HG02840 (cell line): ENCODE results near the gene TNK1.
A peak's percentile ranks its signal among the peaks of the same experiment; 100 is the strongest.
"Not testable (repeated sequence)": the region's sequence is repeated elsewhere in the genome, so short reads cannot be mapped to it uniquely, and the experiment has no call there.

Experiments used
- ATAC-seq: cut with Tn5 transposase; IDR thresholded peaks from one replicate; pipeline ENCODE4 v1.9.1; 2021; ENCODE audit warnings: mild to moderate bottlenecking, moderate library complexity, moderate number of reproducible peaks; ENCODE audit not compliant: unreplicated experiment, low FRiP score

Gene TNK1

DNA sequence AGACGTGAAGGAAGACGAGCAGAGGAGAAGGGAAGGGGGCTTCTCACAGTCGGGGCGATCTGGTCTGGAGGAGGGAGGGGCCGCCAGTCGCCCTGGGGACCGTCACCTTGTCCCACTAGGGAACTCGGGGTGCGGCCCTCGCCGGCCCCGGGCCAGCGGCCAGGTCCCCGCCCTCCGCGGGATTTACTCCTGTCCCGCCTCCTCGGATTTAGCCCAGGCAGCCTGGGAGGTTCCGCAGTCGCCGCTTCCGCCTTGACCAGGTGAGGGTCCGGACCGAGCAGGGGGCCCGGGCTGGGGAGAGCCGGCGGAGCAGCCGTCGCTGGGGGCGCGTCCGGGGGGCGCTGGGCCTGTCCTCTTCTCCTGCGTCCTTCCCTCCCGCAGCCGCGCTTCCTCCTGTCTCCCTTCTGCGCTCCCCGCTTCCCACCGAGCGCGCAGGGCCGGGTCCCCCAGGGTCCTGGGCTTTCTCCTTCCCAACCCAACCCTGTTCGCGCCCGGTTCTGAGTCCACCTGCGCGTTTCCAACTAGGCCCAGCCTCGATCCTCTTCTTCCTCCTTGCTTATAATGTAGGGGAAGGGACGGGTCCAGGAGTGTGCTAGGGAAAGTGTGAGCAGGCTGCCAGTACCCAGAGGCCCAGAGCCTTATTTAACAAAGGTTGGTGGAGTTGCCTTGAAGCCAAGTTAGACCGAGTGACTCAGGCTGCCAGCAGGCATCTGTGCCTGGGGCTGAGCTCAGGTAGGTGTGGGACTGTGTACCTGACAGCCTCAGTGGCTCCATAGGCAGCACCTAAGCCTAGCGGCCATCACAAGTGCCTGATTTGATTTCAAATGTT, at the start of gene TNK1:
Gene TNK1, plus strand, starts transcription at position 235 of the 829 bp plus-strand sequence. CDS start 1,838 bp downstream, outside the sequence.
- no peak for ATAC-seq

DNA sequence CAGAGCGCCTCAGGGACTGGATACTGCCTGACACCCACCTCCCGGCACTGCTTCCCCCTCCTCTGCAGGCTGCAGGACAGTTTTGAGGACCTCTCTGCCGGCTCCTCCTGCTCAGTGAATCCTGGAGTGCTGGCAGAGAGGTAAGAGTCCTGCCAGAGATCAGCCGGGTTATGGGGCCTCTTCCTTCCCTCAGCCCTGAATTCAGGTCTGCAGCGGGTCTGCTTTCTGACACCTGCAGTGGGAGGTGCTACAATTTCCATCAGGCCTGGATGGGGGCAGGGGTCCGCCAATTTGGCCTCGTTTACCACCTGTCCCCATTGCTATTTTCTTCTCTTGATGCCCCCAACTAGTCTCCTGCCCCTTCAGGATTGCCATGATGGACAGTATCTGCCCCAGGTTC, 48.8 kb upstream of the TNK1 start:
- no peak for ATAC-seq

DNA sequence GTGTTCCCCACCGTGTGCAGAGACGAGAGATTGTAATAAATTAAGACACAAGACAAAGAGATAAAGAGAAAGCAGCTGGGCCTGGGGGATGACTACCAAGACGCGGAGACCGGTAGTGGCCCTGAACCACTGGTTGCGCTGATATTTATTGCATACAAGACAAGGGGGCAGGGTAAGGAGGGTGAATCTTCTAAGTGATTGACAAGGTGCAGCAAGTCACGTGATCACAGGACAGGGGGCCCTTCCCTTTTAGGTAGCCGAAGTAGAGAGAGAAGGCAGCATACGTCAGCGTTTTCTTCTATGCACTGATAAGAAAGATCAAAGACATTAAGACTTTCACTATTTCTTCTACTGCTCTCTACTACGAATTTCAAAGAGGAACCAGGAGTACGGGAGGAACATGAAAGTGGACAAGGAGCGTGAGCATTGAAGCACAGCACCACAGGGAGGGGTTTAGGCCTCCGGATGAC, 48.3 kb upstream of the TNK1 start:
- not testable (repeated sequence) for ATAC-seq

DNA sequence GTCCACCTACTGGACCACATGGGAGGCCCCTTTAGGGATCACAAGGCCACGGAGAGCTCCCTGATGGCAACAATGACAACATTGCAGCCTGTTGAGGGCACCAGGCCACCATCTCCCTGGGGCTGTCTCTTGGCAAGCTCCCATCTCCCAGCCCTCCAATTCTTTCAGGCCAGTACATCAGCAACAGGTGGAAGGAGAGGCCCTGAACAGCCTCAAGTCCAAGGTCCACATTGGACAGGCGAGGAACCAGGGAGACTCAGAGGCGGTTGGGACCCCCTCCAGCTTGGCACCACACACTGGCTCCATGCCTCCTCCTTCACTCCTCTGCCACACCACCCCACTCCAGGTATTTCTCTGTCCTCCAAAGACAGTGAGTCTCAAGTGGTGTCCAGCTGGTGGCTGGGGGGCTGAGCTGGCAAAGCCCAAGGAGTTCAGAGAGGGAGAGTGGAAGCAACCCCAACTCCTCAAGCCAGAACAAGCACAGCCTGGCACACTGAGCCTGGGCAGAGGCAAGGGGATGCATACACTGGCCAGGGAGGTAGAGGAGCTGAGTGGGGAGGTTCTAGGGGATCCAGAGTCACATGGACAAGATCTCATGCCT, 45.9 kb upstream of the TNK1 start:
- ATAC-seq, result no peak

DNA sequence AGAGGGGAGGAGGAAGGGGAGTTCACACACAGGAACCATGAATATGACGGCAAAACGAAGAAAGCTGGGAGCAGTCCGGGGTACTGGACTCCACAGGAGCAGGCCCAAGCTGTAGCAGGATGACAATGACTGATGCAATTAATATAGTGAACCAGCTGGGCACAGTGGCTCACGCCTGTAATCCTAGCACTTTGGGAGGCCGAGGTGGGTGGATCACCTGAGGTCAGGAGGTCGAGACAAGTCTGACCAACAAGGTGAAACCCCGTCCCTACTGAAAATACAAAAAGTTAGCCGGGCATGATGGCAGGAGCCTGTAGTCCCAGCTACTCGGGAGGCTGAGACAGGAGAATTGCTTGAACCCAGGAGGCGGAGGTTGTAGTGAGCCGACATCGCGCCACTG, 45.1 kb upstream of the TNK1 start:
- ATAC-seq, result not testable (repeated sequence)

DNA sequence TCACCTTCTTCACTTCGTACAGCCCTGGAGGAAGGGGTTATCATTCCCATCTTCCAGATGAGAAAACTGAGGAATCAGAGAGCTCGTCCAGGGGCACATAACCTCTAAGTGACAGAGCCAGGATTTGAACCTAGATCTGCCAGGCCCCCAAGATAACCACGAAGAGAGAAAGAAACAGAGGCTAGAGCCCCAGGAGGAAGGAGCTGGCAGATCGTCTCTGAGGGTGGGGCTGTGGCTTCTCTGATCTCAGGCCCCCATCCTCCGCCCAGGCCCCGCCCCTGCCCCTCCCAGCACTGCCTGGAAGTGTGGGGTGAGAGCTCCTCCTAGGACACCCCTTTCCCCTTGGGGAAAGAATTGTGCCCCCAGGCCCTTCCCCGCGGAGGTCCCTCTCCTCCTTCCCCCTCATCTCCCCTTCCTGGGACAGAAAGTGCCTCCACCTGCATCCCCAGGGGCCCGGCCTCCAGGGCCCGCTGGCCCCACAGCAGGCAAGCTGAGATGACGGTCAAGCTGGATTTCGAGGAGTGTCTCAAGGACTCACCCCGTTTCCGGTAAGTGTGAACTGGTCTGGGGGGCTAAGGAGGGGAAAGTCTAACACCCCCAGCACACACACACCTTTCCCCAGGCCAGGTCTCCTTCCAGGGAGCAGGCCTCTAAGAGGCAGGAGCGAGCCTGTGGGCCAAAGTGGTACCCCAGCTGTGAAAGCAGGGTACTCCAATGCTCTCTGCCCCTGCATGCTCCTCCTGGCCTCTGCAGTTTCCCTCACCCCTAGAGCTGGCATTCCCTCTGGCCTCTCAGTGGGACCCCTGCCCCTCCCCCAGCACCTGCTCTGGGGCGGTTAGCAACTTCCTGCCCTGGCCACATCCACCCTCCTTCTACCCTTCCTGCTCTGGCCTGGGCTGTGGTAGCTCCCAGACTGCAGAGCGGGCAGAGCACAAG, 44.4 kb upstream of the TNK1 start, which contains the start of gene ACAP1:
Gene ACAP1, plus strand, starts transcription at position 290 of the 936 bp plus-strand sequence. Its CDS starts 206 bp downstream, at position 496.
- no peak for ATAC-seq

DNA sequence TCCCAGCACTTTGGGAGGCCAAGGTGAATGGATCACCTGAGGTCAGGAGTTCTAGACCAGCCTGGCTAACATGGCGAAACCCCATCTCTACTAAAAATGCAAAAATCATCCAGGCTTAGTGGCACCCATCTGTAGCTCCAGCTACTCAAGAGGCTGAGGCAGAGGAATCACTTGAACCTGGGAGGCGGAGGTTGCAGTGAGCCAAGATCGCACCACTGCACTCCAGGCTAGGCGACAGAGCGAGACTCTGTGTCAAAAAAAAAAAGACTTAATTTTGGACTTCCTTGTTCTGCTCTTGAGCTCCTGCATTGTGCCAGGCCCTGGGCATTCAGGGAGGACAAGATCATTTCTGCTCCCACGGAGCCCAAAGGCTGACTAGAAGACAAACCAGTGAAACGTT, 43.3 kb upstream of the TNK1 start:
- not testable (repeated sequence) for ATAC-seq

DNA sequence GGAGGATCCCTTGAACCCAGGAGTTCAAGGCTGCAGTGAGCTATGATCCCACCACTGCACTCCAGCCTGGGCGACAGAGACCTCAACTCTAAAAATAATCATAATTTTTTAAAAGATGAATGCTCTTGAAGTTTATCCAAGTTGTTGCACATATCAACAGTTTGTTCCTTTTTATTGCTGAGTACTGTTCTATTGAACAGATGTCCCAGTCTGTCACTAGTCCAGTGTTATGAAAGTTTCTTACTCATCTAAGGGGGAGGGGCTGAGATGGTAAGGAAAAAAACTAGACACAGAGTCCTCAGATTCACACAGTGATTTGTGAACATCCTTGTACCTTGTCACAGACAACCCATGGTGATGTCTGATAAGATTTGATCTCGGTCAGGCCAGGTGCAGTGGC, 40.7 kb upstream of the TNK1 start:
- ATAC-seq, result no peak

DNA sequence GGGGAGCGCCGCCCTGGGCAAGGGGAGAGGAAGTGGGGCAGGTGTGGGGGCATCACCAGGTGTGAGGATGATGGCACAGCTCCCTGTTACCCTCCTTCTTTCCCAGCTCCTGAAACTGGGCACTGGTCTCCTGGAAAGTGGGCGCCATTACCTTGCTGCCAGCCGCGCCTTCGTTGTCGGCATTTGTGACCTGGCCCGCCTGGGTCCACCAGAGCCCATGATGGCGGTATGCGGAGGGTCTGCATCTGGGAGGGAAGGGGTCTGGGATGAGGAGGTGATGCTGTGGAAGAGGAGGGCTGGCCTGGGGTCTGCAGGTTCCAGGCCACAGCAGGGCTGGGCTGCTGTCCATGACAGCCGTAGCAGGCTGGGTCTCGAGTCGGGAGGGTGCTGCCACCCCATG, 39.0 kb upstream of the TNK1 start:
- no peak for ATAC-seq

DNA sequence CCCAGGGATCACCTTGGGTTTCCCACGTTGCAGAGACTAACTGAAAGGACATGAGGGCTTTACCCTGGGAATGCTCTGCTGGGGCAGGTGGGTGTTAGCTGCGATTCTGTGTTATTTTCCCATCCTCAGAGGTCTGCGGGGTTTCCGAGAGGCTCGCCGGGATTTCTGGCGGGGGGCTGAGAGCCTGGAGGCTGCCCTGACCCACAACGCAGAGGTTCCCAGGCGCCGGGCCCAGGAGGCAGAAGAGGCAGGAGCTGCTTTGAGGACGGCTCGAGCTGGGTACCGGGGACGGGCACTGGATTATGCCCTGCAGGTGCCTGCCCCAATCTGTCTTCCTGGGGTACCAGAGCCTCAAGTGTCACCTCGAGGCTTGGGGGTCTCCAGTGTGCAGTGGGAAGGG, 37.6 kb upstream of the TNK1 start:
- ATAC-seq, result no peak

DNA sequence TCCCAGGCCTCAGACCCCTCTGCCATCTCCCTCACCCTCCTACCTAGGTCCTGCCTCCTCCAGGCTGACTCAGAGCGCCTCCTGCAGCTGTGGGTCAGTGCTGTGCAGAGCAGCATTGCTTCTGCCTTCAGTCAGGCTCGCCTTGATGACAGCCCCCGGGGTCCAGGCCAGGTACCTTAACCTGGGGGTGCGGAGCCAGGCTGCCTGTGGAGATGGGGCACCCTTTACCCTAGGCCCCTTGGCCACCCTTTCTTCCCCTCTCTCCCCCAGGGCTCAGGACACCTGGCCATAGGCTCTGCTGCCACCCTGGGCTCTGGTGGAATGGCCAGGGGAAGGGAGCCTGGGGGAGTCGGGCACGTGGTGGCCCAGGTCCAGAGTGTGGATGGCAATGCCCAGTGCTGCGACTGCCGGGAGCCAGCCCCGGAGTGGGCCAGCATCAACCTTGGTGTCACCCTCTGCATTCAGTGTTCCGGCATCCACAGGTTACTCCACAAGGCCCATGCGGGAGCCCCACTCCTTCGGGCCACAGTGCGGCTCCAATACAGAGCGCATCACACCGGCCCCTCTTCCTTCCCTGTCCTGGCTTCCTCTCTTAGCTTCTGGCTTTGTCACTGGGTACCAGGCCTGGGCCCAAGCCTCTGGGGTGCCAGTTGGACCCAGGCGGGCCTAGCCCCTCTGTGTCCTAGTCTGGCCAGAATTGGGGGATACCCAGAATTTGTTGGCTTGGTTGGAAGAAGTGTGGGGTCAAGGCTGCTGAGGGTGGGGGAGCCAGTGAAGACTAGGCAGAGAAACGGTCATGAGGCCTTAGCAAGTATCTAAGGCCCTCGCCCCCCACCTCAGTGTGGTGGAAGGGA, 33.9 kb upstream of the TNK1 start:
- ATAC-seq, result no peak

DNA sequence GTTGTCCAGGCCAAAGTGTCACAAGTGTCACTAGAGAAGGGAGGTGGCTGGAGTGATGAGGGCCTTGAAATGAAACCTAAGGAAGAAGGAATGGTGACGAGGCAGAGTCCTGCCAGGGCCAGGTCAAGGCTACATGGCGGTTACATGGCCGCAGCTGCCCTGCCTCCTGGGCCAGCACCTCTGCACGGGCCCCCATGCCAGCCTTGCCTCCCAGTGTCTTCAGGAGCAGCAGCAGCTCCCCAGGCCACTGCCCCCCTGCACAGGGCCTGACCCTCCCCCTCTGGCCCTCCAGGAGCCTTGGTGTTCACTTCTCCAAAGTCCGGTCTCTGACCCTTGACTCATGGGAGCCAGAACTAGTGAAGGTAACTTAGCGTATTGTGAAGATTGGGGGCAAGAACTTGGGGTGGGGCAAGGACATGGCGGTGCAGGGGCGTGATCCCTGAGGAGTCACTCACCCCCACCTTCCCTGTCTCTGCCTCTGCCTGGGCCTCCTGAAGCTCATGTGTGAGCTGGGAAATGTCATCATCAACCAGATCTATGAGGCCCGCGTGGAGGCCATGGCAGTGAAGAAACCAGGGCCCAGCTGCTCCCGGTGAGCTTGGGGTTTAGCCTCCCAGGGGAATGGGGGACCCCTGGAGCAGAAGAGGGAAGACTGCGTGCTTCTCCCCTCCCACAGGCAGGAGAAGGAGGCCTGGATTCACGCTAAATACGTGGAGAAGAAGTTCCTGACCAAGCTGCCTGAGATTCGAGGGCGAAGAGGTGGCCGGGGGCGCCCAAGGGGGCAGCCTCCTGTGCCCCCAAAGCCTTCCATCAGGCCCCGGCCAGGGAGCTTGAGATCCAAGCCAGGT, 33.0 kb upstream of the TNK1 start:
- no peak for ATAC-seq

DNA sequence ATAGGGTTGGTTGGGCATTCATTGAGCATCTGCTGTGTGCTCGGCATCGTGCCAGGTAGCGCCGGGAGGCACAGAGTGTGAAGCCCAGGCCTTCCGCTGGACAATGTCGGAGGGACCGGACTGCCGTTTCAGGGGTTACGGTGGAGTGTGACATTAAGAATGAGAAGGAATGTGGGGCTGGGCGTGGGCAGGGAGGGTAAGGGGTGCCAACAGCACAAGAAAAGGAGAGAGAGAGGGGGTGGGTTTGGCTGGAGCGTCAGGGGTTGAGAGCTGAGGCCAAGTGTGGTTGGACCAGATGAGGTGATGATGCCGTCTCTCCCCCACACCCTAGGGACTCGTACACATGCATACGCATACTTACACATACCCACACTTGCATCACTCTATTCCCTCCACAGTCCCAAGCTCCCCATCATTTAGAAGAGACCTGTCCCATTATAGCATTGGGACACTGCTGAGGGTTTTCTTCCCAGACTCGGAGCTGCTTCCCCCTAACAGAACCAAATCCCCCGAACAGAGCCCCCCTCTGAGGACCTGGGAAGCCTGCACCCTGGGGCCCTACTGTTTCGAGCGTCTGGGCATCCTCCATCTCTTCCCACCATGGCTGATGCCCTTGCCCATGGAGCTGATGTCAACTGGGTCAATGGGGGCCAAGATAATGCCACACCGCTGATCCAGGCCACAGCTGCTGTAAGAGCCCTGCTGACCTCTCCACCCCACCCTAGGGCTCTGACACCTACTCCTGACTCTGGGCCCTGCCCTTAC, 32.2 kb upstream of the TNK1 start:
- ATAC-seq, result no peak

DNA sequence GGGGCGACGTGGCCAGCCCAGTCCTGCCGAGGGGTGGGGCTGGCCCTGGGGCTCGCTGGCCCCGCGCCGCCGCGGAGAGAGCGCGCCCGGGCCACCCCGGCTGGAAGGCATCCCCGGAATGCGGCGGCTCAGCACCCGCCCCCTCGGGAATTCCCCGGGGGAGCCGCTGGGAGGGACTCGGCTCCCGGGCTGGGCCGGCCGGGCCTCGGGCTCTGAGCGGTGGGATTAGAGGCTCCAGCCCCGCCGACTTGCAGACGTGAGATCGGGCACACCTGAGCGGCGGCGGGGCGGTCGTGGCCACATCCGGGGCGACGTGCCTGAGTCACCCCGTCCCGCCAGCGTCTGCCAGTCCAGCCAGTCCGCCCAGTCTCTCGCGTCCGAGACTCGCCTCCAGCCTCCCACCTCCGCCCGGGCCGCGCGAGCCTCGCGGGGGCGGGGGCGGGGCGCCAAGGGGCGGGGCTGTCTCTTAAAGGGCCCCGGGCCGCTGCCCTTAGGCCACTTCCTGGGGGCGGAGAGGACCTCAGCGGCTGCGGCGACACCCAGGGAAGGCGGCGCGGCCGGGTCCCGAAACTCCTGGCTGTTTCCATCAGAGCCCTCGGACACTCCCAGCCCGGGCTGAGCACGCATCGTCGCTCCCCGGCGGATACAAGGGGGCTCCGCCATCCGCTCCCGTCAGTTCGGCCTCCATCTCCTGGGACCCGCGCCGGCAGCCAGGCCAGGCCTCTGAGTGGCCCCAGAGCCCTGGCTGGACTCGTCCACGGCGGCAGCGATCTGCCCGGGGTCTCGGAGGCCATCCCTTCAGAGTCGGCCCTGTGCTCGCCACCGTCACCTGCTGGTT, 29.0 kb upstream of the TNK1 start, which contains the start of gene KCTD11:
Gene KCTD11, plus strand, starts transcription at position 498 of the 838 bp plus-strand sequence.
- ATAC-seq, result peak; percentile 60

DNA sequence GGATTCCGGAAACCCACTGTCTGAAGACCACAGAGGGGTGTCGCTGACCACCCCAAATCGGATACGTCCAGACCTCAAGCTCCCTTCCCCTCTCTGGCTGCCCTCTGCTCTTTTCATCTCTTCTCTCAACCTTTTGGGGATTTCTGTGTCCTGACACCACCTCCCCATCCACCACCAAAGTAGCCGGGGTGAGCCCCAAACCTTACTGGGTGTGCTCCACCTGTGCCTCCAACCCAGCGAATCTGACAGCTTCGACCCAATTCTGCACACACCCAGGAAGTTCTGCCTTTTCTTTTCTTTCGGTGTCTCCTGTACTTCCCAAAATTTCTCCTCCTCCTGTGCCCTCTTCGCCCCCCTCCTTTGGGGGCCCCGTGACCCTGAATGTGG, 28.4 kb upstream of the TNK1 start:
- ATAC-seq, result no peak

DNA sequence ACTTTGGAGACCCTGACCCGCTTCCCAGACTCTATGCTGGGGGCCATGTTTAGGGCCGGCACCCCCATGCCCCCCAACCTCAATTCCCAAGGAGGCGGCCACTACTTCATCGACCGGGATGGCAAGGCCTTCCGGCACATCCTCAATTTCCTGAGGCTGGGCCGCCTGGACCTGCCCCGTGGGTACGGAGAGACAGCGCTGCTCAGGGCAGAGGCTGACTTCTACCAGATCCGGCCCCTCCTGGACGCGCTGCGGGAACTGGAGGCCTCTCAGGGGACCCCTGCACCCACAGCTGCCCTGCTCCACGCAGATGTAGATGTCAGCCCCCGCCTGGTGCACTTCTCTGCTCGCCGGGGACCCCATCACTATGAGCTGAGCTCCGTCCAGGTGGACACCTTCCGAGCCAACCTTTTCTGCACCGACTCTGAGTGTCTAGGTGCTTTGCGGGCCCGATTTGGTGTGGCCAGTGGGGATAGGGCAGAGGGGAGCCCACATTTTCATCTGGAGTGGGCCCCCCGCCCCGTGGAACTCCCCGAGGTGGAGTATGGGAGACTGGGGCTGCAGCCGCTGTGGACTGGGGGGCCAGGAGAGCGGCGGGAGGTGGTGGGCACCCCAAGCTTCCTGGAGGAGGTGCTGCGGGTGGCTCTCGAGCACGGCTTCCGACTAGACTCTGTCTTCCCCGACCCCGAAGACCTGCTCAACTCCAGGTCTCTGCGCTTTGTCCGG, 27.8 kb upstream of the TNK1 start:
- no peak for ATAC-seq
